HG03521 (cell line): ENCODE data around the gene FSD1L.
A peak's percentile ranks its signal among the peaks of the same experiment; 100 is the strongest.

Source experiments
- ATAC-seq: cut with Tn5 transposase; IDR thresholded peaks from one replicate; pipeline ENCODE4 v1.9.1; 2021; ENCODE audit warnings: mild to moderate bottlenecking, moderate library complexity; ENCODE audit not compliant: unreplicated experiment

The FSD1L gene

DNA sequence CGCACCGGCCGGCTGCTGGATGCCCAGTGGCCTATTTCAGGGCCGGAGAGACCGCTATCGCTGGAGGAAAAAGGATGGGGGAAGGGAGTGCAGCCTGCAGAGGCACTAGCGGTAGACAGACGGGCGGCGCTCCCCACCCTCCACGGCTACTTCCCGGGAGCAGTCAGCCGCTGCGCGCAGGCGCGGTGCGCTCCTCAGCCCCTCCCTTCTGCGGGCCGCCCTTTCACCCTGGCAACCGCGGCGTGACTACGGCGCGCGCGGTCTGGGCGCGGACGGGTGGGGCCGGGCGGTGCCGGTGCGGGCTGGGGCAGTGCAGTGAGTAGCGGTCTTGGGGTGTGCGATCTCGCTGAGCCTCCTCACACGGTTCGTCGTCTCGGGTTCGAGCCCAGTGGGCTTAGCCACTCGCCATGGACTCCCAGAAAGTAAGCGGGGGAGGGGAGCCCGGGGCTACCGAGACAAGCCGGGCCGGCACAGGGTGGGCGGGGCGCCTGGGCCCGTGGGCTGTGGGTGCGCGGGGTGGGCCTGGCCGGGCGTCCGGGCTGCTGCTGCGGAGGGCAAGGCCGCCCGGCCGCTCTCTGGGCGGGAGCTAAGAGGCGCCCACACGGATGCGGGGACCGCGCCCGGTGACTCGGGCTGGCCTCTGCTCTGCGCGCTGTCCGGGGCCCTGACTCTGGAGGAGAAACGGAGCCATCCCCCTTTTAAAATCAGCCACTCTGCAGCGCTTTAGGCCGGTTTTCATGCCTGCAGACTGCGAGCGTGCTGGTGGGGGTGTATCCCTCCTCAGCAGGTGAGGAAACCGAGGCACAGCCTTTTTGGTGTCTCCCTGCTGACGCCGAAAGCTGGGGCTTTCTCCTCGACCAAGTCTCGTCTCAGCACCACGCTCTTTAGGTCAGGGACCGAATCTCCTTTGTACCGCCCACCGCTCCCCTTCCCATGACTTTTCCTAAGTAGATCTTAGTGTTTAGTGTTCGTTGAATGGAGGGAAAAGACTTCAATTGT, at the start of gene FSD1L:
TSS of gene FSD1L (plus strand) at position 221 of the 999 bp plus-strand sequence. CDS start at position 408, 187 bp downstream.
- ATAC-seq, result peak; percentile 92

DNA sequence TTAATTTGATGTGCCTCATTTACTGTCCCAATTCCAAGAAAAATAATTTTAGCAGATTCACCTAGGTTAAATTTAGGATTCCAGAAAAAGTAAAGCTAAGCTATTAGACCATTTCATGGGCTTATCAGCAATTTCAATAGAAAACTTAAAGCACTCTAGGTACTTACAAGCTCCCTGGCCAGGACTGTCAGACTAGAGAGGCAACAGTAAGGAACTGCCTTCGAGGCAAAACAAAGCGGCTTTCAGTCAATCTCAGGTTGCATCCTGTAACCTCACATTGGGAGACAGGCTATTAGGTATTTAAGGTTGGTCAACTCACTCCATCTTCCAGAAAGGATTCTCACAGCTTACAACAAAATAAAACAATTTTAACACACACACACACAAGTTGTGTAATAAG, 48.7 kb upstream of the FSD1L start:
- ATAC-seq, result no peak

DNA sequence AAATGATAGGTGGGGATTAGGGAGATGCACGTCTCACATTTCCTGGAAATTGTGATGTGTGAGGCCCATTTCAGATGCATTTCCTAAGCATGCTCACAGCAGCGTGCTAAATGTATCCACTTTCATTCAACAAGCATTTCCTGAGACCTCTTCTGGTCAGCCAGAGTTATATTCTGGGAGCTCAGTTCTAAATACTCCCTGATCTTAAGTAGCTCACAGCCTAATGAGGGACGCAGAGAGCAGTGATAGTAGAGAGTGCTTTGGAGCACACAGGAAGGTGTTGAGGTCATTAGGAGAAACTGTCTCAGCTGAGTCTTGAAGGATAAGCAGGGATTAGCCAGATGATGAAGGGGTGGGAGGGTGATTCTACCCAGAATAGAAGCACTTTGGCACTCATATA, 46.2 kb upstream of the FSD1L start:
- ATAC-seq, result no peak

DNA sequence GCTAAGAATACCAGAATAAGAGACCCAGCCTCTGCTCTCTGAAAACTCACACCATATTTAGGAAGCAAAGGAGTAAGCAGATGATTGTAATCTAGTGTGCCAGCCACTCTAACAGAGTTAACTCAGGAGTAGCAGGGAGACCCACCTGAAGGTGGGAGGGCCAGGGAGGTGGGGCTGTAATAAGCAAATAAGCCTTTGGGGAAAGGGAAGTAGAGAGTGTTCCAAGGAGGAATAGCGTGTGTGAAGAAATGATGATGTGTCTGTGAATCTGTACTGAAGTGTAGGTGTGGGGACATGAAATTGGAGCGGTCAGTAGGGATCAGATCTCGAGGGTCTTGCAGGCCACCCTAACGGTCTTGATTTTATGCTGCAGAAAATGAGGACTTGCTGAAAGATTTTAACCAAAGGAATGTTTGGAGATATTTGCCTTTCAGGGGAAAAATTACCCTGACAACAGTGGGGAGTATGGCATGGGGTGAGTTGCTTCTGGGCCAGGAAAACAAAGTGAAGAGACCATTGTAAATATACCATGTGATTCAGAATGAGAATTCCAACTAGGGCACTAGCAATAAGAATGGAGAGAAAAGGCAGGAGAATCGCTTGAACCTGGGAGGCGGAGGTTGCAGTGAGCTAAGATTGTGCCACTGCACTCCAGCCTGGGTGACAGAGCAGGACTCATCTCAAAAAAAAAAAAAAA, 44.1 kb upstream of the FSD1L start:
- ATAC-seq, result no peak

DNA sequence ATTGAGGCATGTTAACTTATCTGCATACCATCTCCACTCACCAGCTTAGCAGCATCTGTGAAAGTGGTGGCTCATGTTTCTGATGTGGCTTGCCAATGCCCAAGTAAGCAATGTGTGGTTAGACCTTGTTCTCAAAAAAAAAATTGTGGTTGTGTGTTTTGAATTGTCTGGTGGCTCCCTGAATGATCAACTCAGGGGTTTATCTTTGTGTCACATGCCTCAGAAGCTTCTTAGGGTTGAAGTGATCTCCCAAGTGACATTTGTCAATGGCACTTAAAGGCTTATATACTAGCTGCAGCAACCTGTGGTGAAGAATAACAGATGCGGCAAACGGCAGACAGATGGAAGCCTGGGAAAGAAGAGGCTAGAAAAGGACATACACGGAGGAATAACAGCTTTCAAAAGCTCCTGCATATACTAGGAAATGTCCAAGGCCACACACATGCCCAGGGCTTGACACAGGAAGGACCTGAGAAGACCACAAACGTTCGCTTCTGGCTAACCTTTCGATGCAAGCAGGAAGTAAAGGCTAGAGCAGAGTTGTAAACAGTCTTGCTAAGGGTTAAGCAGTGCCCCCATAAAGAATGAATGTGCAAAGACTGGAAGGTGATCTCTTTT, 42.2 kb upstream of the FSD1L start:
- ATAC-seq, result peak; percentile 91

DNA sequence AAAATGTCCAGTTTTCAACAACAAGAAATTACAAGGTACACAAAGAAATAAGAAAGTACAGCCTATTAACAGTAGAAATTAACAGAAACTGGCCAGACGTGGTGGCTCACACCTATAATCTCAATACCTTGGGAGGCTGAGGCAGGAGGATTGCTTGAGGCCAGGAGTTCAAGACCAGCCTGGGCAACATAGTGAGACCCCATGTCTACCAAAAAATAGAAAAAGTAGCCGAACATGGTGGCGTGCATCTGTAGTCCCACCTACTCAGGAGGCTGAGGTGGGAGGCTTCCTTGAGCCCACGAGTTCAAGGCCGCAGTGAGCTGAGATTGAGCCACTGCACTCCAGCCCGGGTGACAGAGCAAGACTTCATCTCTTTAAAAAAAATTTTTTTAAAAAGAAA, 41.5 kb upstream of the FSD1L start:
- ATAC-seq, result no peak

DNA sequence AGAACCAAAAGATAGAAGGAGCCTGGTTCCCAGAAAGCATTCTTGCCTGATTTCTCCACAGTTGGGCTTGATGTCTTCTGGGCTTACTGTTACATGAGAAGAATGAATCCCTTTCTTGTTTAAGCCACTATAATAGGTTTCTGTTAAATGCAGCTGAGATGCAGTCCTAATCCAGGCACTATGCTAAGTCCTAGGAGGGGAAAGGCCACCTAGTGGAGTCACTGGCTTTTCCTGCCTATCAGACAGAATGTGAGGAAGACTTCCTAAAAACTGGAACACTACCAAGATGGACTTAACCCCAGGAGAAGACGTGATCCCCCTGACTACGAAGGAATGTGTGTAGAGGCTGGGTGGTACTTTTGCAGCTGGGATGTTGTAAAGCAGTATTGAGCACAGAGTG, 34.3 kb upstream of the FSD1L start:
- ATAC-seq, result no peak

DNA sequence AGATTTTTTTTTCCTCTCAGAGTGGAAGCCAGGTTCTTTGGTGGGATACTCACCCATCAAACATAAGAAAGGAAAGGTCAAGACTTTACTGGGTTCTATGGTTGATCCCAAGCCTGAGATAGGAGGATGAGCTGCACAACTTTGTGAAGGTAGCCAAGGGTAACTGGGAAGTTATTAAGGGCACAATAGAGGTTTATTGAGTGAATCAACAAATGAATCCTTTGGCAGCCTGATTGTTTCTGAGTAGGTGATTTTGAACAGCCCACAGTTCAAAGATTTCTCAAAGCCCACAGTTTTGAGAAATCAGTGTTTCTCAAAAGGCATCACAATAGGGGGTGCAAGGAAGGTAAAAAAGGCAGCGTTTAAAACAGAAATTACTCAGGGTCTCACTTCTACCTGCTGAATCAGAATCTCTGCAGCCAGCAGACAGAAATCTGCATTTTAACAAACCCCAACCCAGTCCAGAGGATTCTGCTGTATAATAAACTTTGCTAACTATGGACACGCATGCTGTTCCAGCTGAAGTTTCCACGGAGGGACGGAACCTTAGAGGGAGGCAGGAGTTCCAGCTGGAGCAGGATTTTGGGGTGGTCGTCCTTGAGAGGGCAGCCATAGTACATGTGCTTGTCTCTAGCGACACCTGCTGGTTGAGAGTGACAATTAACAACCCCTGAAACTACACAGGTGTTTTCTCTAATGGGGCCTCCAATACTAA, 32.7 kb upstream of the FSD1L start:
- ATAC-seq, result peak; percentile 66

DNA sequence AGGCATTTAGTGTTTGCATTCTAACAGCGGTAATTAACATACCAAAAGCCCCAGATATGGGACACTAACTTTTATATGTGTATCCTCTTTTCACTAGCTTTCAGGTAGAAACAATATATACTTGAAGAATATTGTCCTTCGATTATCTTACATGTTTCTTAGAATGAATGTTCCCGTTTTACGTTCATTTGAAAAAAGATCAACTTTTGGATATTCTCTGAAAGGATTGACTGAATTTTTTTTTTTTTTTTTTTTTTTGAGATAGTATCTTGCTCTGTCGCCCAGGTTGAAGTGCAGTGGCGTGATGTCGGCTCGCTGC, 32.2 kb upstream of the FSD1L start:
- ATAC-seq, result no peak

DNA sequence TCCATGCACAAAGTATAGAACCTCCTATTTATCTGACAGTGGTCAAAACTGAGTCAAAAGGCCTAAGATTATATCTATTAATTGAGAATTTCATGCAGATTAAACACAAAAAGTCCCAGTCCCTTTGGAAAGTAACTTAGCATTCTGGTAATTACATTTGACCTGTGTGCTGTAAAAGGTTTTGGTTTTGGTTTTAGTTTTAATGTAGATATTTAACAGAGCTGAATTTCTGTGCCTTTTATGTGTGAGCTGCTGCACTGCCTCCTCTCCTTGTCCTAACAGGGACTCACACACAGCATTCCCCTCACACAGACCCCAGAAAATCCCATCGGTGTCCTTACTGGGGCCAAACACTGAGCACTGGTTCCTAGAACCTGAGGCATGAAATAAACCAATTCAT, 31.0 kb upstream of the FSD1L start:
- peak; percentile 67 for ATAC-seq

DNA sequence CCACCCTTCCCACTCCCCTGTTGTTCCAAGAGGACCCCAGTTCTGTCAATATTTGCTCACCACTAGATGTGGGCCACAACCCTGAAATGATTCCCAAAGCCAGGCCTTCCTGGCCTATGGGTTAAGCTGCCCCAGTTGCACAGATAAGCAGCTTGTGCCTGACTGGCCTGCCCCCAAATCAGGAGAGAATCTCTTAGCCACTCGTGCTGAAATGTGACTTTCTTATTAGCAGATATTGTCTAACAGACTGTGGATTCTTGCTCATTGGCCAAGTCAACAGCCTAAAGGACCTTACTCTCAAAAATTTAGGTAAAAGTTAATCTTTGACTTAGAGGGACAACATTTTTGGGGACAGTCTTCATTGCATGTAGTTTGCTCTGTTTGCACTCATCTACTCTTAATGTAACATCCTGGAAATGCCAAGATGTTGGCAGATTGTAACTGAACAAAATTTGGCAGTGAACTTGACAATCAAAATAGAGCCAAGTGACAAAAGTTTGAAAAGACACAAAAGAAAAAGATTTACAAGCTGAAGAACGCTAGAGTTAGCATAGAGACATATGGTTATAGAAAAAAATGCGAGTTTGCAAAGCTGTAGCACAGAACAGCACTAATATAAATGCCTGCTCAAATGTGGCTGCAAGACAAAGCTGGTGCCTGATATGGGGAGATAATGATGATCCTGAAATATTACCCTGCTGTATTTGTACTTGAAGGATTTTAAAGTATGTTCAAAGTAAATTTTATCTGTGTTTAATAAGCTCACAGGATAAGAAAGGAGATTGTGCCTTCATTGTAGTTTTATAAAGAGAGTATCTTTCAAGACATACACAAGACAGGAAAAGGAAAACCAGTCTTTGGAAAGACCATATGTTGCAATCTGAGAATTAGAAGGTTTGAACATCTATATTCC, 29.0 kb upstream of the FSD1L start:
- no peak for ATAC-seq

DNA sequence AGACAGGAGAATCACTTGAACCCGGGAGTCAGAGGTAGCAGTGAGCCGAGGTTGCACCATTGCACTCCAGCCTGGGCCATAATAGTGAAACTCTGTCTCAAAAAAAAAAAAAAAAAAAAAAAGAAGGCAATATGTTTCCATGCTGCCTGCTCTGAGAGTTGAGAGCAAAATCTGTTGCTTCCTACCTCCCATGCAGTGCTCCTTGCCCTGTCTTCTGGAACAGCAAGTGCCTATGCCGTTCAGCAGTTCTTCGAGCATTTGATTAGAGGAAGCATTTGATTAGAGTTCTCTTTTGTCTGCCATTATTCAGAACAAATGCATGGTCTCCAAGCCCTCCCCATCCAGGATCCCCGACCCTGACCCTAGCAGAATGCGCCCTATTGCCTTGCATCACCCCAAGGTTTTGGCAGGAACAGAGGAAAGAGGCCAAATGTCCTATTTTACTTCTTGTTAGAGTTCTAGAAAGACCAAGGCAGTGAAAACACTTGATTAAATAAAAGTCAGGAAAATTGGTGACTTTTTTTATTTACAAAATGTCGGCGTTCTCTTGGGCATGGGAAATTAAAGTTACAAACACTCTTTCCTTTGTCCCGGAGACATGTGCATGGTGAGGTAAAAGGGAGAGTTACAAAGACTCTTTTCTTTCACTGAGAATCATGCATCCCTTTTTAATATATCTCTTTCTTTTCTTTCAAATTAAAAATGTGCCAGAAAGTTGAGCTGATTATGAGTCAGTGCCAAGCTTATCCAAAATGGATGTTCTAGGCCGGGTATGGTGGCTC, 27.8 kb upstream of the FSD1L start:
- ATAC-seq, result no peak

DNA sequence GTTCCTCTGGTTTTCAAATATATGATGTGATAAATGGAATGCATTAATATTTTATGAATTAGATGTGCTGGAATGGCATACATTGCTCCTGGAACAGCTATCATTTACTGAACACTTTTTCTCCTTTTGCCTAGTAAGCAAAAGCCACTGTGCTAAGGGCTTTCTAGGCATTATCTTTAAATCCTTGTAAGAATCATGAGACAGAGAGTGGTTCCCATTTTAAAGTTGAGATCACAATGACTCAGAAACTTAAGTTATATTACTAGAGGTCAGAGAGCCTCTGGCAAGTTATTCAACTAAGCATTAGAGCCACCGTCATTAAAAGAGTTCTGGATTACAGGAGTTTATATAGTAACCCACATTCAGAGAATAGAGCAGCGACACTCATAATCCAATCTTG, 26.7 kb upstream of the FSD1L start:
- no peak for ATAC-seq

DNA sequence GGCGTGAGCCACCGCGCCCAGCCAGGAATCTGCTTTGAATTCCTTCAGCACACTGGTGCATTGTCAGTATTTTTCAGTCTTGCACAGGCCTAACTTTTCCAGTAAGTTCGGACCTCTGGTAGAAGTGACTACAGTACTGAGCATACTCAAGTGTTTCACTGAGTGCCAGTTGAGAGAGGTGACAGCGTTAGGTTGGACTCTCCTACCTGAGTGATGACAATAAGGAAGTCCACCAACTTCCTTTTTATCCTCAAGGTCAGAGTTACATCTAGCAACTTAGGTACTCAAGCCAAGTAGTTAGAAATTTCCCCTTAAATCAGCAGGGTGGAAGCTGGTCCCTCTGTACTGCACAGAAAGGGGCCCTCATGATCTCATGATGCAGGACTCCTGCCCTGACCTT, 26.0 kb upstream of the FSD1L start:
- no peak for ATAC-seq

DNA sequence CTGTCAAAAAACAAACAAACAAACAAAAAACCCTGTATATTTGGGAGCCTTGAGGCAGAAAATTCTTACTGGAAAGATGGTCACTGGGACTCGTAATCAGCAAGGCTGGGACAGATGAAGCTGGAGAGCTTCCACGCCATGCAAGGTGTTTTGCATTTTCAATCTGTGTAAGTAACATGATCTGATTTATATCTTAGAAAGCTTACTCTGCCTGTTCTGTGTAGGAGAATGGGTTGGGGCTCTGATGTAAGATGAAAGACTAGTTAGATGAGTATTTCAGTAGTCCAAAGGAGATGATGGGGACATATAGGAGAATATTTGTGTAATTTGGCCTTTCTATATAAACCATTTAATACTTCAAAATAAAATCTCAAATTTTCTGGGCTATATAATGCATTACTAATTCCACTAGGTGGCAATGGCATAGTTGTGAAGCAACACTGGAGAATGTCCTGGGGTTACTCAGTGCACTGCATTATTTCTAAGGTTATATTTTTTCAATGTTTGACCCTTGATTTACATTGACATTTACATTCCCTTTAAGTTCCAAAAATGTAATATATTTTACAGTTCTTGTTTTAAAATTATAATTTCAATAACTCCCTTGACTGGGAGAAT, 21.9 kb upstream of the FSD1L start:
- no peak for ATAC-seq

DNA sequence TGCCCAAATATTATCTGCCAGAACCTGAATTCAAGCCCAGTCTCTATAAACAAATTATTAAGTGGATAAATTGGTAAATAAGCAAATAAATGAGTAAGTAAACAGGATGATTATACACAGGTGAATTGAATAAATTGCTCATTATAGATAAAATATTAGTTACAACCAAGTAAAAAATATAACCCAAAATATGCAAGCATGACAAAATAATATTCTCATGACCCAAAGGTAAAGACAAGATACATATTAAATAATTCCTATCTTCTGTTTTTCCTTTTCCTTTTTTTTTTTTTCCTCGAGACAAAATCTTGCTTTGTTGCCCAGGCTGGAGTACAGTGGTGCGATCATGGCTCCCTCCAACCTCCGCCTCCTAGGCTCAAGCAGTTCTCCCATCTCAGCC, 21.2 kb upstream of the FSD1L start:
- no peak for ATAC-seq

DNA sequence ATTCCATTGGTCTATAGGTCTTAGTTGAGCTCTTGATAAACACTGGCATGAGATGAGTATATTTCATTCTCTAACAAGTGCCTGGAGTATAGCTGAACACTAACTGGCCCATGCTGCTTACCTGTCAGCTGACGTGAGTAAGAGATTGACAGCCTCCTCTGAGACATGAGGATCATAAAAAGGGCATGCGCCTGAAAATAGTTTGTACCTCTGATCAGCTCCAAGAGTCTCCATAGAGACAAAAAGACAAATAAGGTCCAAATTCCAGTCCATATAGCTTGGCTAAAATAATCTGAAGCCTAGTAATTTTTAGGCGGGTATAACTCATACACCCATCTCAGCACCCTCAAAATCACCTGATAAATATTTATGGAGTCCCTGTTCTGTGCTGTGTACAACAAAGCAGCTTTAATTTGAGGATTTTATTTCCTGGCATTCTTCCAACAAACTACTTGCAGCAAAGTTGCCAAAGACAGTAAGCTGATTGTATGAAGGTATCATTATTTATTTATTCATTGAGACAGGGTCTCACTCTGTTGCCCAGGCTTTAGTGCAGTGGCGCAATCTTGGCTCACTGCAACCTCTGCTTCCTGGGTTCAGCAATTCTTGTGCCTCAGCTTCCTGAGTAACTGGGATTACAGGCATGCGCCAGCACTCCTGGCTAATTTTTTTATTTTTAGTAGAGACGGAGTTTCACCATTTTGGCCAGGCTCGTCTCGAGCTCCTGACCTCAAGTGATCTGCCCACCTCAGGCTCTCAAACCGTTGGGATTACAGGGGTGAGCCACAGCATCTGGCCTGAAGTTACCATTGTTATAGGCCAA, 16.2 kb upstream of the FSD1L start:
- ATAC-seq, result no peak

DNA sequence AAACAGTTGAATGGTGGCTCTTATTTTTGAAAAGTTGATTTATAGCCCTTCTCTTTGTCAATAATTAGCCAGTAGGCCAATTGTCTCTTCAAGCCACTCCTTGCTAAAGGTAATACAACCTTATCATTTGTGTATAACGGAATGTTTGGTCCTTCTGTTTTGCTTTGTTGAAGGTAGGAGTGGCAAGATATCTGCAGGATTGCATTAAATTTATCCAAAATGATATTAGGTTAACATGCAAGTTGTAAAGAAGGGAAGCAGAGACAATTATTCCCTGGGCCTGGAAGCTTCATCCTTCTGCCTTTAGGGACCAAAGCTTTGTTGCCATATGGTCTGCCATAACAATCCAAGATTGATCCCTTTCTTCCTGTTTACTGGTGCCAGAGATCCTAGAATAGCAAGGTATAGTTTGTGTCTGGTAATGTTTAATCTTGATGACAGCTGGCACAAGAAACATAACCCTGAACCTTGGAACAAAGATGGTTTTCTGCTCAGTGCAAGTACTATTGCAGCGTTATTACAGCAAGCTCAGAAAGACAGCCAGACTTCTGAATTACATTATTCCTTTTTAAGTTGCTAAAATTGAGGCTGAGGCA, 15.5 kb upstream of the FSD1L start:
- no peak for ATAC-seq
